ENCODE measurements around the gene SEC24D.
"Not testable (repeated sequence)": the region's sequence is repeated elsewhere in the genome, so short reads cannot be mapped to it uniquely, and the experiment has no call there.

Gene SEC24D

GRCh38 chr4:118881512-118882146, 45.7 kb upstream of the SEC24D start:
- H3K9me3 ChIP-seq (ENCODE audit: insufficient read depth, low read length) = no peaks in the 10 kb centered on the region
- no peak overlapping the region for H3K27ac ChIP-seq (ENCODE audit: low read depth, low read length)
- H3K9ac ChIP-seq (ENCODE audit: low read length) = no peak overlapping the region
- H3K79me2 ChIP-seq (ENCODE audit: insufficient read depth, low read length) = no peaks in the 10 kb centered on the region
- no peak overlapping the region for H3K4me2 ChIP-seq (ENCODE audit: low read depth, low read length, poor library complexity, severe bottlenecking)
- H3K27me3 ChIP-seq (ENCODE audit: low read length) = no peaks in the 10 kb centered on the region
- H3K4me3 ChIP-seq (ENCODE audit: insufficient read depth, low read length, poor library complexity, severe bottlenecking) = no peak overlapping the region
- H4K20me1 ChIP-seq (ENCODE audit: low read depth, low read length) = no peaks in the 10 kb centered on the region
- no peak overlapping the region for H2AFZ ChIP-seq (ENCODE audit: low read depth, low read length, severe bottlenecking)
- H3F3A ChIP-seq (ENCODE audit: insufficient read depth) = no peaks in the 10 kb centered on the region
- TF ChIP-seq EZH2phosphoT487 (conservative IDR thresholded peaks at IDR 0.05; ENCODE audit: low read length) (no peak), CTCF (IDR thresholded peaks at IDR 0.05; ENCODE audit: insufficient read depth, low read length, poor library complexity, severe bottlenecking) (no peak)
- no peaks in the 10 kb centered on the region for H3K36me3 ChIP-seq (ENCODE audit: low read length)
- H3K9me2 ChIP-seq (replicated peaks; ENCODE audit: insufficient read depth, low read length) = no peaks in the 10 kb centered on the region

GRCh38 chr4:118879409-118879808, 43.5 kb upstream of the SEC24D start:
- H3K79me2 ChIP-seq (ENCODE audit: insufficient read depth, low read length) = no peaks in the 10 kb centered on the region
- no peaks in the 10 kb centered on the region for H3K27me3 ChIP-seq (ENCODE audit: low read length)
- H2AFZ ChIP-seq (ENCODE audit: low read depth, low read length, severe bottlenecking) = no peak overlapping the region
- no peaks in the 10 kb centered on the region for H4K20me1 ChIP-seq (ENCODE audit: low read depth, low read length)
- H3K9me2 ChIP-seq (replicated peaks; ENCODE audit: insufficient read depth, low read length) = no peaks in the 10 kb centered on the region
- no peak overlapping the region for H3K4me2 ChIP-seq (ENCODE audit: low read depth, low read length, poor library complexity, severe bottlenecking)
- no peaks in the 10 kb centered on the region for H3F3A ChIP-seq (ENCODE audit: insufficient read depth)
- H3K4me3 ChIP-seq (ENCODE audit: insufficient read depth, low read length, poor library complexity, severe bottlenecking) = no peak overlapping the region
- TF ChIP-seq CTCF (IDR thresholded peaks at IDR 0.05; ENCODE audit: insufficient read depth, low read length, poor library complexity, severe bottlenecking) = no peak
- no peak for TF ChIP-seq EZH2phosphoT487 (conservative IDR thresholded peaks at IDR 0.05; ENCODE audit: low read length)
- no peaks in the 10 kb centered on the region for H3K36me3 ChIP-seq (ENCODE audit: low read length)
- no peak overlapping the region for H3K9ac ChIP-seq (ENCODE audit: low read length)
- H3K9me3 ChIP-seq (ENCODE audit: insufficient read depth, low read length) = no peaks in the 10 kb centered on the region
- H3K27ac ChIP-seq (ENCODE audit: low read depth, low read length) = no peak overlapping the region

- not testable (repeated sequence) for H3K36me3 ChIP-seq (ENCODE audit: low read length); H3F3A ChIP-seq (ENCODE audit: insufficient read depth); H4K20me1 ChIP-seq (ENCODE audit: low read depth, low read length); H3K79me2 ChIP-seq (ENCODE audit: insufficient read depth, low read length); H3K9ac ChIP-seq (ENCODE audit: low read length); H3K4me3 ChIP-seq (ENCODE audit: insufficient read depth, low read length, poor library complexity, severe bottlenecking); H3K9me3 ChIP-seq (ENCODE audit: insufficient read depth, low read length); H2AFZ ChIP-seq (ENCODE audit: low read depth, low read length, severe bottlenecking); H3K27me3 ChIP-seq (ENCODE audit: low read length); H3K9me2 ChIP-seq (replicated peaks; ENCODE audit: insufficient read depth, low read length); H3K4me2 ChIP-seq (ENCODE audit: low read depth, low read length, poor library complexity, severe bottlenecking); H3K27ac ChIP-seq (ENCODE audit: low read depth, low read length)
Measured at GRCh38 chr4:118878507-118878906, 42.6 kb upstream of the SEC24D start.

GRCh38 chr4:118877797-118878196, 41.9 kb upstream of the SEC24D start:
- Histone ChIP-seq H3K27ac (ENCODE audit: low read depth, low read length) (no peak overlapping the region), H3K9ac (ENCODE audit: low read length) (no peak overlapping the region), H3K4me3 (ENCODE audit: insufficient read depth, low read length, poor library complexity, severe bottlenecking) (no peak overlapping the region), H3K27me3 (ENCODE audit: low read length) (no peaks in the 10 kb centered on the region), H3K36me3 (ENCODE audit: low read length) (no peaks in the 10 kb centered on the region), H3K4me2 (ENCODE audit: low read depth, low read length, poor library complexity, severe bottlenecking) (no peak overlapping the region), H3K9me3 (ENCODE audit: insufficient read depth, low read length) (no peaks in the 10 kb centered on the region), H4K20me1 (ENCODE audit: low read depth, low read length) (no peaks in the 10 kb centered on the region), H2AFZ (ENCODE audit: low read depth, low read length, severe bottlenecking) (no peak overlapping the region), H3F3A (ENCODE audit: insufficient read depth) (no peaks in the 10 kb centered on the region), H3K79me2 (ENCODE audit: insufficient read depth, low read length) (no peaks in the 10 kb centered on the region), H3K9me2 (replicated peaks; ENCODE audit: insufficient read depth, low read length) (no peaks in the 10 kb centered on the region)
- TF ChIP-seq CTCF (IDR thresholded peaks at IDR 0.05; ENCODE audit: insufficient read depth, low read length, poor library complexity, severe bottlenecking) (no peak), EZH2phosphoT487 (conservative IDR thresholded peaks at IDR 0.05; ENCODE audit: low read length) (no peak)

All from SU-DHL-6 (cell line).